ENCODE measurements around the gene DDX50.
"Not testable (repeated sequence)": the region's sequence is repeated elsewhere in the genome, so short reads cannot be mapped to it uniquely, and the experiment has no call there.

GRCh38 chr10:68940917-68941316 lies 39.8 kb downstream of the DDX50 start:
- not testable (repeated sequence) for TF ChIP-seq CTCF, EP300, POLR2A (IDR thresholded peaks at IDR 0.05)
